ENCODE data around the gene NCOA3.

NCOA3 gene

DNA sequence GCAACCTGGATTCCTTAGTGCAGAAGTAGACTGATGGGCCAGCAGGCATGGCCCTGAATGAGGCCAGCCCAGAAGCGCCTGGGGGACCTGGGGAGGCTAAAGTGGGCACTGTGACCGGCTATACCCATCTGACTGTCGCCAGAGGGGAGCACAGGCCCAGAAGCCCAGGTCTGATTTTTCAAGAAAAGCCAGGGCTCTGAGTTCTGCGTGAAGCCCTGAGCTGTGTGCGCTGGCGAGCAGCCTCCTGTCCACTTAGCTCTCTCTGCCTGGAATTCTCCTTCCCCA, 171.9 kb downstream of the NCOA3 start:
- TF ChIP-seq CTCF (IDR thresholded peaks at IDR 0.05; ENCODE audit: control insufficient read depth, extremely low read depth, insufficient read depth), result no peak
- no peak for DNase-seq (ENCODE audit: low read depth)
- no peak overlapping the region for H3K4me3 ChIP-seq (ENCODE audit: low read depth, low read length)

DNA sequence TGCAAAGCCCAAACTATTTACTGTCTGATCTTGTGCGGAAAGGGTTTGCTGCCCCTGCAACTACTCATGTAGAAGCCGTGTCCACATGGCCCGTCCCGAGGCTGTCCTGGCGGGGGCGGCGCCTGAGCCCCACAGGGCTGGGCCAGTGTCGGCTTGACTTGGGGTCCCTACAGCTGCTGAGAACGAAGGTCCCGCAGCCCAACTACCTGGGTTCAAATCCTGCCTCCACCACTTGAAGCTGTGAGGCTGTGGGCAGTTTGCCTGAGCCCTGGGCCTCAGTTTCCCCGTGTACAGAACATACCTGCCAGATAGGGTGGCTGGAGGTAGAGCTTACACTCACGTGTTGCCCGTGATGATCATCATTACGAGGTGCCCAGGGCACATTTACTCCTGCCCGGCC, 172.5 kb downstream of the NCOA3 start:
- no peak for TF ChIP-seq CTCF (IDR thresholded peaks at IDR 0.05; ENCODE audit: control insufficient read depth, extremely low read depth, insufficient read depth)
- DNase-seq (ENCODE audit: low read depth), result no peak
- no peak overlapping the region for H3K4me3 ChIP-seq (ENCODE audit: low read depth, low read length)

- no peak for DNase-seq (ENCODE audit: low read depth)
- no peak overlapping the region for H3K4me3 ChIP-seq (ENCODE audit: low read depth, low read length)
- no peak for TF ChIP-seq CTCF (IDR thresholded peaks at IDR 0.05; ENCODE audit: control insufficient read depth, extremely low read depth, insufficient read depth)
Measured at GRCh38 chr20:47674686-47675085, 173.0 kb downstream of the NCOA3 start.

- TF ChIP-seq CTCF (IDR thresholded peaks at IDR 0.05; ENCODE audit: control insufficient read depth, extremely low read depth, insufficient read depth), result no peak
- no peak for DNase-seq (ENCODE audit: low read depth)
- no peak overlapping the region for H3K4me3 ChIP-seq (ENCODE audit: low read depth, low read length)
Measured at GRCh38 chr20:47675190-47676142, 173.8 kb downstream of the NCOA3 start.

GRCh38 chr20:47676219-47676721, 174.6 kb downstream of the NCOA3 start:
- H3K4me3 ChIP-seq (ENCODE audit: low read depth, low read length), result no peak overlapping the region
- DNase-seq (ENCODE audit: low read depth), result no peak
- no peak for TF ChIP-seq CTCF (IDR thresholded peaks at IDR 0.05; ENCODE audit: control insufficient read depth, extremely low read depth, insufficient read depth)

DNA sequence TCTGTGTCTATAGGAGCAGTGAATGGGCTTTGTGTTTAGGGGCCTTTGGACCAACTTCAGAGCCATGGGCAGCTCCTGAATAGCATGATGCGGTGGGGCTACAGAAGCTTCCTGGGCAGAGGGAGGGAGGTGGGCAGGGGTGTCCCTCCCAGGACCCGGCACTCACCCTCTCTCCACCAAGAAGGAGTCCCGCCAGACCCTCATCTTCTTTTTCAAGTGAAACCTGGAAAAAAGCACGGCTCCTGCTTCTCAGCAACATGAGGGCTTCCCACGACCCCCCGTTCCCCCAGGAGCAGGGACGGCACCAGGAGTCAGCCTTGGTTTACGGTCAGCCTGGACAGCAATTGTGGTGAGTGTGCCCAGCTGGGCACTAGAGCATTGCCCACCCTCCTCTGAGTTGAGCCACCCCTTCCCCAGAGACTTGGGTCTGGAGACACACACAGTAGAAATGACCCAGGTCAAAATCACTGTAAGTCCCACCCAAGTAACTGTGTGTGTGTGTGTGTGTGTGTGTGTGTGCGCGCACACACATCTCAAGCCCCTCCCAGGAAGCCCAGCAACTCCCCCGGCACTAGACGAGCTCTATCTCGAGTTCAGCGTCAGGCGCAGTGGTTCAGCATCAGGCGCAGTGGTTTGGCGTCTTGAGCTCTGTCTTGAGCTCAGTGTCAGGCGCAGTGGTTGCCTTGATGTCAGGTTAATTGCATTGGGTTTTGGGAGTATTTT, 175.4 kb downstream of the NCOA3 start:
- H3K4me3 ChIP-seq (ENCODE audit: low read depth, low read length), result no peak overlapping the region
- no peak for TF ChIP-seq CTCF (IDR thresholded peaks at IDR 0.05; ENCODE audit: control insufficient read depth, extremely low read depth, insufficient read depth)
- no peak for DNase-seq (ENCODE audit: low read depth)
